ENCODE data around the gene FAF1. TPM values are rescaled to one million over a fixed set of nuclear protein-coding genes. Genes with fewer than 3 reads are reported as not detected.
"Not testable (repeated sequence)": the region's sequence is repeated elsewhere in the genome, so short reads cannot be mapped to it uniquely, and the experiment has no call there.

The FAF1 gene
- total RNA-seq, 6 experiments from 2014 or later, result 24.1 to 32.4 (median 31.6) TPM

DNA sequence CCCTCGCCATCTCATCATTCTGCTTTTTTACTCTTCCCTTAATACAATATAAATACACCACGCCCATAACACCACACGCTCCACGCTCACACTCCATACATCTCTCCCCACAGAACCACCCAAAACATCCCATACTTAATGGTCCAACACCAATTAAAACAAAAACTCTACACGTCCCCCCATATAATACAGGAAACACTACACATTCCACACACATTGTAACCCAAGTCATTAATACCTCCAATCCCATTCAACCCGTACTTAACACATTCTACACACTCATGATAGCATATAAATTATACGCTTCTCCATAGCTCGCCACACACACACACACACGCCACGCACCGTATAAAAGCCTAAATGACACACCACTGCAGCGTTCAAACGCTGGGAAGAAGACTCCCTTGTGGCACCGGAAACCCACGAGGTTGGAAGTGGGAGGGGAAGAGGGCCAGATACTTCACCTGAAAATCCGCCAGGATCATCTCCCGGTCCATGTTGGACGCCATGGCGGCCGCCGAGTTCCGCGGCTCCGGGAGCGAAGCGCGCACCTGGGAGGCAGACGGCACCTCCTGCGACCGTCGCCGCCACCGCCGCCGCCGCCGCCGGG lies 659 bp downstream of the FAF1 start:
- no peaks in the 10 kb centered on the region for H3K27me3 ChIP-seq
- TF ChIP-seq POLR2A (IDR thresholded peaks at IDR 0.05), result no peak
- TF ChIP-seq, protein P1, sequence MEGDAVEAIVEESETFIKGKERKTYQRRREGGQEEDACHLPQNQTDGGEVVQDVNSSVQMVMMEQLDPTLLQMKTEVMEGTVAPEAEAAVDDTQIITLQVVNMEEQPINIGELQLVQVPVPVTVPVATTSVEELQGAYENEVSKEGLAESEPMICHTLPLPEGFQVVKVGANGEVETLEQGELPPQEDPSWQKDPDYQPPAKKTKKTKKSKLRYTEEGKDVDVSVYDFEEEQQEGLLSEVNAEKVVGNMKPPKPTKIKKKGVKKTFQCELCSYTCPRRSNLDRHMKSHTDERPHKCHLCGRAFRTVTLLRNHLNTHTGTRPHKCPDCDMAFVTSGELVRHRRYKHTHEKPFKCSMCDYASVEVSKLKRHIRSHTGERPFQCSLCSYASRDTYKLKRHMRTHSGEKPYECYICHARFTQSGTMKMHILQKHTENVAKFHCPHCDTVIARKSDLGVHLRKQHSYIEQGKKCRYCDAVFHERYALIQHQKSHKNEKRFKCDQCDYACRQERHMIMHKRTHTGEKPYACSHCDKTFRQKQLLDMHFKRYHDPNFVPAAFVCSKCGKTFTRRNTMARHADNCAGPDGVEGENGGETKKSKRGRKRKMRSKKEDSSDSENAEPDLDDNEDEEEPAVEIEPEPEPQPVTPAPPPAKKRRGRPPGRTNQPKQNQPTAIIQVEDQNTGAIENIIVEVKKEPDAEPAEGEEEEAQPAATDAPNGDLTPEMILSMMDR (IDR thresholded peaks at IDR 0.05), result no peak
- H3K9me3 ChIP-seq, result no peaks in the 10 kb centered on the region
- peak overlapping the region in 2 of 3 donors; percentile 52 to 81 for H3K27ac ChIP-seq
- ATAC-seq, result peak; percentile 1 to 23 (median 10)
- peak in 1 of 3 donors; percentile 59 for DNase-seq
- peak overlapping the region; percentile 71 to 78 (median 75) for H3K4me3 ChIP-seq
- WGBS (ENCODE audit: insufficient coverage, low coverage, low lambda C conversion rate, missing lambda C conversion rate), result 0% methylated on average over 16 of the region's 38 CpGs
- H3K4me1 ChIP-seq, result peaks cover 0 to 14% (median 5%) of the 10 kb centered on the region in 4 donors
- intact Hi-C loops (cut with DNase I), result no loop called here
- no peaks in the 10 kb centered on the region for H3K36me3 ChIP-seq

DNA sequence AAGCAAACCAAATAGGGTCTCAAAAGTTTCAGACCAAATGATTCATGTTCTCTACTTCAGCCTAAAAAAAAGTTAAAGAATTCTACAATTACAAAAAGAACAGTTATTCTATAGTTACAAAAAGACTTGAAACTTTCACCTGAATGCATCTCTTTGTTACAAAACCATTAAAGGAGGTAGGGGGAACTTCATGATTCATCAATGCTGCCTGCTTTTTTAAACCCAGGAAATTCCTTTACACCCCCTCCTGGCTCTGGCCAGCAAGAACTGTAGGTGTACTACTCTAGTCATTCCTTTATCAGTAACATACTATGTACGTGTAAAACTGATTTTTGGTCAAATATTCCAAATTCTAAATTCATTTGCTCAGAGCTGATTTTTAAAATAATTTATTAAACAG lies 5.0 kb downstream of the FAF1 start:
- 29% methylated on average over 1 of the region's 1 CpG for WGBS (ENCODE audit: insufficient coverage, low coverage, low lambda C conversion rate, missing lambda C conversion rate)
- Histone ChIP-seq H3K4me1 (peaks cover 0 to 23% (median 10%) of the 10 kb centered on the region in 4 donors), H3K4me3 (no peak overlapping the region), H3K27ac (no peak overlapping the region), H3K36me3 (no peaks in the 10 kb centered on the region), H3K9me3 (no peaks in the 10 kb centered on the region), H3K27me3 (no peaks in the 10 kb centered on the region)
- no peak for ATAC-seq
- TF ChIP-seq, protein P1 (IDR thresholded peaks at IDR 0.05), result no peak
- TF ChIP-seq POLR2A (IDR thresholded peaks at IDR 0.05), result no peak
- intact Hi-C loops (cut with DNase I), result no loop called here
- DNase-seq, result no peak

DNA sequence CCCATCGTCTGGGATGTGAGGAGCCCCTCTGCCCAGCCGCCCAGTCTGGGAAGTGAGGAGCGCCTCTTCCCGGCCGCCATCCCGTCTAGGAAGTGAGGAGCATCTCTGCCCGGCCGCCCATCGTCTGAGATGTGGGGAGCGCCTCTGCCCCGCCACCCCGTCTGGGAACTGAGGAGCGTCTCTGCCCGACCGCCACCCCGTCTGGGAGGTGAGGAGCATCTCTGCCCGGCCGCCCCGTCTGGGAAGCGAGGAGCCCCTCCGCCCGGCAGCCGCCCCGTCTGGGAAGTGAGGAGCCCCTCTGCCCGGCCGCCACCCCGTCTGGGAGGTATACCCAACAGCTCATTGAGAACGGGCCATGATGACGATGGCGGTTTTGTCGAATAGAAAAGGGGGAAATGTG lies 7.5 kb downstream of the FAF1 start:
- ATAC-seq; DNase-seq; H3K4me3 ChIP-seq; intact Hi-C loops (cut with DNase I); H3K27me3 ChIP-seq; H3K27ac ChIP-seq; H3K36me3 ChIP-seq; H3K9me3 ChIP-seq: not testable (repeated sequence)
- peaks cover 0 to 25% (median 11%) of the 10 kb centered on the region in 4 donors for H3K4me1 ChIP-seq
- WGBS (ENCODE audit: insufficient coverage, low coverage, low lambda C conversion rate, missing lambda C conversion rate), result 43% methylated on average over 3 of the region's 31 CpGs

DNA sequence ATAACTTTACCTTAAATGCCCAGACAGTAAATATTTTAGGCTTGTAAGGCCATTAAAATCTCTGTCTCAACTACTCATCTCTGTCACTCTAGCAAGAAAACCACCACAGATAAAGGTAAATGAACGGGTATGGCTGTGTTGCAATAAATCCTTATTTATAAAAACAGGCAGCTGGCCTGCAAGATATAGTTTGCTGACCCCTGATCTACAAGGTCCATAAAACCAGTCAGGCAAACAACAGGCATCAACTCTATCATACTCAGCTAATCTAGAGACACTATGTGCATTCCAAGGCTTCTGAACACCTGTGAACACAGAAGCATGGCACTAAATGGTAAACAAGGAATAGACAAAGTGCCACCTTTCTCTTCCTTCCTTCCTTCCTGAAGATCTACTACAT lies 9.7 kb downstream of the FAF1 start:
- 50% methylated on average over 1 of the region's 1 CpG for WGBS (ENCODE audit: insufficient coverage, low coverage, low lambda C conversion rate, missing lambda C conversion rate)
- Histone ChIP-seq H3K4me3 (no peak overlapping the region), H3K9me3 (no peaks in the 10 kb centered on the region), H3K36me3 (no peaks in the 10 kb centered on the region), H3K27ac (no peak overlapping the region), H3K27me3 (no peaks in the 10 kb centered on the region), H3K4me1 (peaks cover 0 to 25% (median 11%) of the 10 kb centered on the region in 4 donors)
- ATAC-seq, result peak in 3 of 4 donors; percentile 57 to 64 (median 59)
- TF ChIP-seq, protein P1 (IDR thresholded peaks at IDR 0.05), result no peak
- TF ChIP-seq POLR2A (IDR thresholded peaks at IDR 0.05), result no peak
- no peak for DNase-seq
- intact Hi-C loops (cut with DNase I), result no loop called here

GRCh38 chr1:50949286-50949982 lies 10.6 kb downstream of the FAF1 start:
- peak; percentile 60 to 80 (median 74) for ATAC-seq
- TF ChIP-seq, protein P1 (IDR thresholded peaks at IDR 0.05), result no peak
- no peak for TF ChIP-seq POLR2A (IDR thresholded peaks at IDR 0.05)
- peaks cover 0 to 25% (median 11%) of the 10 kb centered on the region in 4 donors for H3K4me1 ChIP-seq
- no peak for DNase-seq
- no peak overlapping the region for H3K27ac ChIP-seq
- intact Hi-C loops (cut with DNase I), result no loop called here
- WGBS (ENCODE audit: insufficient coverage, low coverage, low lambda C conversion rate, missing lambda C conversion rate), result 53% methylated on average over 7 of the region's 9 CpGs
- no peaks in the 10 kb centered on the region for H3K9me3 ChIP-seq
- no peak overlapping the region for H3K4me3 ChIP-seq
- no peaks in the 10 kb centered on the region for H3K27me3 ChIP-seq
- H3K36me3 ChIP-seq, result no peaks in the 10 kb centered on the region

All from right lobe of liver (tissue), 6 donors.